Hematopoietic multipotent progenitor cell (in vitro differentiated cells): ENCODE measurements around the gene KLF11. TPM values are rescaled to one million over a fixed set of nuclear protein-coding genes. Genes with fewer than 3 reads are reported as not detected.

Source experiments
- DNase-seq, 3 donors: peaks; one replicate each; pipeline ENCODE4 v3.0.0-alpha.2; 2011 to 2015; ENCODE audit warnings: low read depth in 2 of 3, low spot score in 2 of 3
- total RNA-seq: library from RNA; depleted of rRNA; stranded (reverse); fragments of >200 nt; gene quantifications from one replicate; pipeline ENCODE4 v1.2.3, GENCODE V29; 2012

KLF11 gene
- total RNA-seq, 1 donor, result 13.5 TPM

DNA sequence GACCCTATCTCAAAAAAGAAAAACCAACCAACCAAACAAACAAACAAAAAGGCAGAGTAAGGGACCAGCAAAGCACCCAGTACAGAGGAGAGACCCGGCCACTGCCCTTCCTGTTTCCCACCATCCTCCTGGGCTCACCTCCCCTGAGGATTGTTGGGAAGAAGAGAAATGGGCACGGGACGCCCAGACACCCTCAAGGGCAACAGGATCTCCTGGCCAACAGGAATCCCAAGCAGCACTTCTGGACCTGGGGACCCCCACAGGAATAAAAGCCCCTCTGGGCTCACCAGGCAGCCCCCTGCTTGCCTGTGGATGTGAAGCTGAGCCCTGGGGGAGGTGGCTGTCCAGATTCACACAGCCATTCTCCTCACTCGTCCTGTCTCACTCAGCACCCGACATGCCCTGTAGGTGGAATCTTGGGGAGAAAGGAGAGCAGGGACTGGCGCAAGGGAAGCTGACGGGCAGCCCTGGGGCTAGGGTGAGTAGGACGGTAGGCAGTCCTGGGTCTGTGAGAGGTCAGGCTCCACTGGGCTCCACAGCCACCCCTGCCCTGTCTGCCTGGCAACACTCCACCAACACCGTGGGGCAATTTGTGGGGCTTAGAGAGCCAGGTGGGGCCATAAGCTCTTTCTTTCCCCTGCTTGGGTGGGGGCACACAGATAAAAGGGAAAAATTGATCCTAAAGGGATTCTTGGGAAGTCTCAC, 18.0 kb downstream of the KLF11 start:
- no peak for DNase-seq

- no peak for DNase-seq
Measured at GRCh38 chr2:10062931-10063365, 19.6 kb downstream of the KLF11 start.

- no peak for DNase-seq
Measured at GRCh38 chr2:10063566-10063965, 20.2 kb downstream of the KLF11 start.

- no peak for DNase-seq
Measured at GRCh38 chr2:10064932-10065772, 21.8 kb downstream of the KLF11 start.

- DNase-seq, result no peak
Measured at GRCh38 chr2:10065773-10066055, 22.4 kb downstream of the KLF11 start.

GRCh38 chr2:10067330-10067729, 24.0 kb downstream of the KLF11 start:
- DNase-seq, result no peak

- DNase-seq, result no peak
Measured at GRCh38 chr2:10067881-10068280, 24.5 kb downstream of the KLF11 start.

DNA sequence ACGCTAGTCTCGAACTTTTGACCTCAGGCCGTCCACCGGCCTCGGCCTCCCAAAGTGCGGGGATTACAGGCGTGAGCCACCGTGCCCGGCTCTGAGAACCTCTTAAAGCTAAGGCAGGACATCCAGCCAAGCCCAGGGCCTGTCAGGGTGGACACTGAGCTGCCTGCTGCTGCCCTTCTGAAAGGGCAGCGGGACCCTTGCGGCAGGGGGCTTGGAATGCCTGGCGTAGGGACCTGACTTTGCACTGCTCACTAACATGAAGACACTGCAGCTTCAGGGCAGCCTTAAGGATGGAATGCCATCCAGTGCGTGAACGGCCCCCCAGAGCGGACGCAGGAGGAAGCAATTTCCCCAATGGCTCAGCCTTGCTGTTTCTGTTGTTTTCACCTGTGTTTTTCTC, 27.8 kb downstream of the KLF11 start:
- DNase-seq, result no peak

GRCh38 chr2:10071595-10071994, 28.2 kb downstream of the KLF11 start:
- DNase-seq, result no peak

DNA sequence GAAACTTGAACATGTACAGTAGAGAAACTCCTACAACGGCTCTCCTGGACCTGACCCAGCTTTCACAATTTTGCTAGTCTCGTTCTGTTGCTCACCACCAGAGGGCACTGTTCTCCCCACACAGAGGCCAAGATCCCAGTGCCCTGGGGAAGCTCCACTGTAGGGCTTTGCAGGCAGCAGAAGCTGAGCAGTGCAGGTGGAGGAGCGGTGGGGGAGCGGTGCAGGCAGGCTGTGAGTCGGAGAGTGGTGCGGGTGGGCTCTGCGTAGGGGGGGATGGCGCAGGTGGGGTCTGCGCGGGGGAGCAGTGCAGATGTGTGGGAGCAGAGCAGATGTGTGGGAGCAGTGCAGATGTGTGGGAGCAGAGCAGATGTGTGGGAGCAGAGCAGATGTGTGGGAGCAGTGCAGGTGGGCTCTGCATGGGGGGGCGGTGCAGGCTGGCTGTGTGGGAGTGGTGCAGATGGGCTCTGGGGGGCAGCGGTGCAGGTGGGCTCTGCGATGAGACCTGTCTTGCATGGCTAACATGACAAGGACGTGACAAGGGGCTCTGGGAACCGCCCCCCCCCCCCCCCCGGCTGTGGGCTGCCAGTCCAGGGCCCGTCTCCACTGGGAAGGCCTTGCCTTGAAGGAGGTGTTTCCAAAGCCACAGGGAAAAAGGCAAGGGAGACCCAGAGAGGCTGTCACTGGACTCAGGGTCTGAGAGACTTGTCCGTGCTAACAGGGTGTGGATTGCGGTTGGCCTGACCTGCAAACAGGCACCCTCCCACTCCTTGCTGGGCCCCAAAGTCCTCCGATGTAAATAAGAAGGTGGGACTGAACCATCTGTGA, 29.5 kb downstream of the KLF11 start:
- DNase-seq, result peak; percentile 59 to 90 (median 81)

DNA sequence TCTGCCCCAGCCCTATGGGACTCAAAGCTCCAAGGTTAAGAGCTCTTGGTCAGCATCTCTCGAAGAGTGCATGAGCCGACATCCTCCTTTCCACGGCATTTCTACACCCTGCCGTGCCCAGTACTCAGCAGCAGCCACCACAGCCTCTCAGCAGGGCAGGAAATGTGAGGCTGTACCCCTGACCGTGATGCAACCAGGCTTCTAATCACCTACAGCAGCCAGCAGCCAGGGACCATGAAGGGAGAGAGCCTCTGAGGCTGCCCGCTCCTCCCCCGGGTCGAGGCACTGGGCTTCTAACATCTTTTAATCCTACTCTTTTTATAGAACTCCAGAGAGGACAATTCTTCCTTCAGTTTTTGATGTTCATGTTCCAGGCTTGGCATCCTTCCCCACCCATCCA, 30.4 kb downstream of the KLF11 start:
- DNase-seq, result no peak

DNA sequence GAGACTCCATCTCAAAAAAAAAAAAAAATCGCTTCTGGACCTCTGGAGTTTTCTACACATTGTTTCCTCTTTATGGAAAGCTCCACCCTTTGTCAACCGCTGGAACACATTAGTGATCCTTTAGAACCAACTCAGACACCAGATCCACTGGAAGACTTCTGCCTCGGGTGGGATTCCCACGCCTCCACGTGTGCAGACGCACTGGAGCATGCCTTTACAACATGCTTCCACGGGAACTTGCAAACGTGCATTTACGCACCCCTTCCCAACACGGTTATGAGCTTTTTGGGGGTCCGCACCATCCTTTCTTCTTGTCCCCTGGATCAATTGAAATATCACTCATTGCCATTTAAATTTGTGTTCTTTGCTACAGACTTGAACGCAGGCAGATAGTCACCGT, 31.8 kb downstream of the KLF11 start:
- no peak for DNase-seq

GRCh38 chr2:10075571-10076209, 32.3 kb downstream of the KLF11 start:
- no peak for DNase-seq

DNA sequence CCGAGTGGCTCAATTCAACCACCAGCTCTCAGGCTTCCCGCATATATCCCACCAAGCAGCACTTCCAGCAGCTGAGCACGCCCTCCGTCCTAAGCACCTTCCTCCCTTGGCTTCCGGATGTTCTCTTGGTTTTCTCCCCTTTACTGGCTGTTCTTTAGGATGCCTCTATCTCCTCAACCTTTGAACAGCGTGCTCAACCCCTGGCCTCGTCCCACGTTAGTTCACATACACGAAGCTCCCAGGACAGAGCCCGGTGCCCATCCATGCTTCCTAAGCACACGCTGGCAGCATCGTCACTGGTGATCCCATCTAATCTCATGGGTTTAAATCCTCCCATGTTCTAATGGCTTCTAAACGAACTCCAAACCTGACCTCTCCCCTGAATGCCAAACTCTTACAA, 33.2 kb downstream of the KLF11 start:
- DNase-seq, result no peak

GRCh38 chr2:10076988-10077527, 33.7 kb downstream of the KLF11 start:
- DNase-seq, result no peak

GRCh38 chr2:10078001-10078400, 34.7 kb downstream of the KLF11 start:
- no peak for DNase-seq

DNA sequence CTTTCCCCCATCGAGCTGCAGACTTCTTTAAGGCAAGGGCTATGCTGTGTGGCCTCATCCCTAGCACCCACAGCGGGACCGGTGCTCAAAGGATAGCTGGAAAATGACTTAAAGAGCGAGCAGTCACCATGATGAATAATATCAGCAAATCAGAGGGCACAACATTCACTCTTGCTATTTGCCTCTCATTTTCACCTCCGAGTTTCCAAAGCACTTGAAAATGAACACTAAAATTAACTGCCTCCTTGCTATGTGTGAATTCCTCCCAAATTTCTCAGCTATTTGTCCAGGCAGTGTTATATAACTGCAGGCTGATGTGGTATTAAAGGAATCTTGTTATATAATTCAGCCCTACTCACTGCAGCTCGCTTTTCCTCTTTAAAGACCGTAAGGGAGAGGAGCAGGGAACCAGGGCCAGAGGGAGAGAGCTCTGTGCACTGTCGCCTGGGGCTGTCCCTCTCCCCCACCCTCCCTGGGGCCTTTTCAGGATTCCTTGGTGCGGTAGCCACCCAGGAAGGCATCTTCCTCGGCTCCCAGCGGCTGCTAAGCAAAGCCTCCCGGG, 35.4 kb downstream of the KLF11 start:
- no peak for DNase-seq

- DNase-seq, result peak in 1 of 3 donors; percentile 29
Measured at GRCh38 chr2:10079266-10079869, 36.0 kb downstream of the KLF11 start.

DNA sequence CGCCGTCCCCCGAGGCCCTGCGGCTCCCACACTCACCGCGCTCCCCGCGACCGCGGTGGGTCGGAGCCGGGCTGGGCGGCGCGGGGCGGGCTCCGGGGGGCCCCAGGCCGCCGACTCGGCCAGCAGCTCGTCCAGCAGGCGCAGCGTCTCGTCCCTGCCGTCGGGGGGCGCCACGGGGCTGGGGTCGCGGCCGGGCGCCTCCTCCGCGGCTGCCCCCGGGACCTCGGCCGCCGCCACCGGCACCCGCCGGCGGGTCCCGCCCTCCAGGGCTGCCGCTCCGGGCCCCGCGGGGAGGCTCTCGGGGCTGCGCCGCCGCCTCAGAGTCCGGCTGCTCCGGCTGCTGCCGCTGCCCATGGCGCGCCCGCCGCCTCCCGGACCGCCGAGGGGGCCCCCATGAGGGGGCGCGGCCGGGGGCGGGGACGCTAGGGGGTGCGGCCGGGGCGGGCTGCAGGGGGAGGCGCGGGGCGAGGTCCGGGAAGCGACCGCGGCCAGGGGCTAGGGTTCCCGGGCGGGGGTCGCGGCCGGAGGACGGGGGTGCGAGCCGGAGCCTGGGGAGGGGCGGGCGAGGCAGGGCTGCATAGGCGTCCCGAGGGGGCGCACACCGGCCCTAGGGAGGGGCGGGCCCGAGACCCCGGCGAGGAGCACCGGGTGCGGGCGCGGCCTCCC, 36.7 kb downstream of the KLF11 start, which contains the start of gene CYS1:
TSS of gene CYS1 (minus strand) at position 542 of the 666 bp plus-strand sequence. CDS start at position 354, 188 bp downstream.
- peak in 1 of 3 donors; percentile 16 for DNase-seq
